HepG2 (cell line): ENCODE data around the gene SAPCD1. TPM values are rescaled to one million over a fixed set of nuclear protein-coding genes. Genes with fewer than 3 reads are reported as not detected.

Experiments
- ATAC-seq: fragments of 200-7000 bp; cut with Tn5 transposase; 3 replicates; pipeline ENCODE4 v1.9.1; 2020; ENCODE audit warnings: mild to moderate bottlenecking, moderate library complexity
- BruUV-seq: library from RNA; stranded (reverse); fragments of 400-500 nt; replicated peaks from 2 replicates; lab custom pipeline; 2021; lab: Mats Ljungman, UMichigan
- CTCF ChIA-PET: fragments of 300-600 bp; formaldehyde crosslinking; extraction: SDS; loops from one replicate; lab custom pipeline; 2021; ENCODE audit warnings: low total read pairs, inconsistent platforms, low intra/inter-chr PET ratio; lab: Yijun Ruan, JAX
- POLR2A ChIA-PET: fragments of 350-600 bp; sonication (Branson Sonifier 250); formaldehyde crosslinking; loops from one replicate; lab custom pipeline; 2020; ENCODE audit warnings: antibody characterized with exemption, inconsistent platforms; lab: Yijun Ruan, JAX
- DNase-seq: peaks from one replicate; pipeline ENCODE4 v3.0.0-alpha.2; 2015; ENCODE audit warnings: low spot score
- FAIRE-seq: peaks from 3 replicates; lab custom pipeline; 2011; peaks lifted over from hg19 to GRCh38; lab: Jason Lieb, UNC
- H2AFZ ChIP-seq: one replicate; pipeline ENCODE4 v1.6.1; 2011; ENCODE audit warnings: low read length, inconsistent platforms
- H3K27ac ChIP-seq: fragments of 300-600 bp; 3 replicates; pipeline ENCODE4 v1.8.0; 2011; ENCODE audit warnings: mixed run types, mild to moderate bottlenecking, mixed read lengths, low read length, inconsistent platforms; ENCODE audit not compliant: insufficient read depth; ENCODE audit errors: extremely low read length
- H3K27me3 ChIP-seq, 2 experiments: fragments of 200-600 bp in 1 of 2; 2 replicates in 1 of 2; 3 replicates in 1 of 2; pipeline versions ENCODE4 v1.6.0 to v1.8.0; 2011; ENCODE audit warnings: low read length in 2 of 2, mild to moderate bottlenecking in 2 of 2, moderate library complexity in 2 of 2, inconsistent platforms in 1 of 2; ENCODE audit not compliant: insufficient read depth in 2 of 2, control insufficient read depth in 1 of 2
- H3K36me3 ChIP-seq, 2 experiments: fragments of 200-600 bp in 1 of 2; replicated peaks in 1 of 2; 2 replicates in 1 of 2; 3 replicates in 1 of 2; pipeline versions ENCODE4 v1.5.1 to v1.8.0; 2011; ENCODE audit warnings: low read length in 2 of 2, inconsistent platforms in 1 of 2; ENCODE audit not compliant: insufficient read depth in 2 of 2, control insufficient read depth in 1 of 2
- H3K4me1 ChIP-seq: 2 replicates; pipeline ENCODE4 v1.5.1; 2012; ENCODE audit warnings: low read length, inconsistent platforms; ENCODE audit not compliant: insufficient read depth
- H3K4me2 ChIP-seq: 2 replicates; pipeline ENCODE4 v1.6.0; 2011; ENCODE audit warnings: low read depth, low read length, inconsistent platforms
- H3K4me3 ChIP-seq, 3 experiments: fragments of 200-600 bp in 1 of 3; sonication (generic), shearing (Covaris generic) in 1 of 3; replicated peaks in 1 of 3; 2 replicates each; pipeline ENCODE4 v1.5.1; 2011 to 2016; ENCODE audit warnings: low read length in 3 of 3, inconsistent platforms in 2 of 3, low read depth in 2 of 3, mild to moderate bottlenecking in 2 of 3, control low read depth in 1 of 3, mixed read lengths in 1 of 3; ENCODE audit not compliant: insufficient read depth in 1 of 3
- H3K79me2 ChIP-seq: one replicate; pipeline ENCODE4 v1.6.1; 2011; ENCODE audit warnings: low read length, inconsistent platforms; ENCODE audit not compliant: insufficient read depth
- H3K9ac ChIP-seq: 2 replicates; pipeline ENCODE4 v1.6.0; 2011; ENCODE audit warnings: mild to moderate bottlenecking, low read depth, low read length, inconsistent platforms; ENCODE audit not compliant: insufficient read depth
- H3K9me3 ChIP-seq: 2 replicates; pipeline ENCODE4 v1.5.1; 2012; ENCODE audit warnings: mild to moderate bottlenecking, low read length
- H4K20me1 ChIP-seq: 2 replicates; pipeline ENCODE4 v1.6.0; 2011; ENCODE audit warnings: inconsistent platforms, mild to moderate bottlenecking, low read length, moderate library complexity; ENCODE audit not compliant: insufficient read depth
- HNRNPLL ChIP-seq: fragments of 200-400 bp; formaldehyde crosslinking; IDR thresholded peaks from 2 replicates; pipeline ENCODE4 v1.6.1; 2017; ENCODE audit warnings: mild to moderate bottlenecking, low read depth, low read length; ENCODE audit not compliant: poor library complexity, severe bottlenecking
- RFXAP ChIP-seq: sonication (generic); formaldehyde crosslinking; IDR thresholded peaks from 2 replicates; pipeline ENCODE4 v1.4.0; 2020; ENCODE audit warnings: missing genetic modification reagents, borderline replicate concordance
- ZFP37 ChIP-seq: sonication (generic); formaldehyde crosslinking; IDR thresholded peaks from 2 replicates; pipeline ENCODE4 v1.4.0; 2020; ENCODE audit warnings: missing genetic modification reagents, borderline replicate concordance
- ZNF660 ChIP-seq: sonication (generic); formaldehyde crosslinking; IDR thresholded peaks from 2 replicates; pipeline ENCODE4 v1.5.1; 2020; ENCODE audit warnings: mild to moderate bottlenecking, low read depth, missing genetic modification reagents, borderline replicate concordance
- WGBS: methylation state at CpG from one replicate; pipeline ENCODE4 v1.1.6; 2017; ENCODE audit warnings: low lambda C conversion rate; 5-methylcytosine and 5-hydroxymethylcytosine counted together
- in situ Hi-C: cut with HindIII; loops from 2 replicates; pipeline ENCODE4 v1.10.0; 2017; ENCODE audit warnings: low pct_unique_long_range_greater_than_20kb; ENCODE audit not compliant: extremely low pct_ligation_motif_present
- intact Hi-C: fragments of 100-400 bp; cut with micrococcal nuclease; formaldehyde crosslinking; loops from one replicate; pipeline ENCODE4 v1.10.0; 2022; ENCODE audit not compliant: unreplicated experiment
- polyA plus RNA-seq, 8 experiments: library from polyadenylated mRNA; depleted of rRNA in 3 of 8; stranded (reverse) in 7 of 8; unstranded in 1 of 8; fragments of >200 nt; fragmentation: Illumina TruSeq in 4 of 8; extraction: Trizol in 4 of 8; gene quantifications; 2 replicates each; pipeline versions ENCODE4 v1.2.1 to v1.2.3, GENCODE V29; 2011 to 2016; ENCODE audit warnings: low read depth in 4 of 8, missing spikeins in 1 of 8, mixed read lengths in 1 of 8; ENCODE audit not compliant: insufficient read depth in 1 of 8
- total RNA-seq, 5 experiments: library from RNA; depleted of rRNA; stranded (reverse); fragments of >200 nt; fragmentation: Illumina TruSeq; extraction: Trizol; gene quantifications; 2 replicates each; pipeline ENCODE4 v1.2.3, GENCODE V29; 2016; ENCODE audit warnings: low read depth in 1 of 5
- TF ChIP-seq, protein P1 (sequence below): sonication (generic); formaldehyde crosslinking; IDR thresholded peaks from 2 replicates; pipeline ENCODE4 v1.5.0; 2020; ENCODE audit warnings: mild to moderate bottlenecking, missing genetic modification reagents
- TF ChIP-seq, protein P2 (sequence below): sonication (generic); formaldehyde crosslinking; IDR thresholded peaks from 2 replicates; pipeline ENCODE4 v1.4.0; 2020; ENCODE audit warnings: mild to moderate bottlenecking, missing genetic modification reagents
- TF ChIP-seq, protein P3 (sequence below): sonication (generic); formaldehyde crosslinking; conservative IDR thresholded peaks from 2 replicates; pipeline ENCODE4 v1.8.0; 2022; ENCODE audit warnings: missing genetic modification reagents
- TF ChIP-seq, protein P4 (sequence below): IDR thresholded peaks from 2 replicates; pipeline ENCODE4 v1.4.0; 2020; ENCODE audit warnings: mild to moderate bottlenecking, missing genetic modification reagents

SAPCD1 gene
- total and polyA plus RNA-seq, 2 of the 13 experiments (the other 11 are each of a cell fraction or from before 2014, with no cell fraction given), result 2.5 to 3.9 TPM

DNA sequence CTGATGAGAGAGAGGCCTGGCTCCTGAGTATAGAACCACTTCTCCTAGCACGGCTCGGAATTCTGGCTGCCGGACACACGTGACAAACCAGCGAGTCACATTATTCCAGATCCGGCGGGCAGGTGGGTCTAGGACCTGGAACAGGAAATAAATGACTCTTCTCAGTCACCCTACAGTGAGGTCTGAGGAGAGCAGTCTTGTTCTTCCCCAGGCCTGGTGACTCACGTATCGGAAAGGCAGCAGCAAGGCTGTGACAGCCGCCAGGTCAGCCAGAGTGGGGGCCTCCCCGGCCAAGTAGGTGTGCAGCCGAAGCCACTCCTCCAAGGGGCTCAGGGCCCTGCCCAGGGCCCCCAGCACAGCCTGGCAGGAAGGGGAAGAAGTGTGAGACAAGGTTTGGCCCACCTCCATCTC is 30.3 kb downstream of the SAPCD1 start:
- CTCF ChIA-PET, result interaction anchor here (2.6 kb wide), 1 partner anchor 38 kb away, joined by 10 read pairs; no protein-coding TSS in a partner anchor
- H2AFZ ChIP-seq, result no peak overlapping the region
- no TSS peak for BruUV-seq
- ATAC-seq, result no peak
- no peak overlapping the region for H3K9ac ChIP-seq
- H3K36me3 ChIP-seq, result peaks cover 9 to 30% of the 10 kb centered on the region in 2 experiments
- 97% methylated on average over 11 of the region's 12 CpGs for WGBS
- in situ Hi-C loops, result no loop called here
- no peak overlapping the region for H3K4me3 ChIP-seq
- TF ChIP-seq HNRNPLL (no peak), RFXAP (no peak), ZNF660 (CRISPR knock-in tag) (no peak), ZFP37 (CRISPR knock-in tag) (no peak)
- TF ChIP-seq, protein P1, sequence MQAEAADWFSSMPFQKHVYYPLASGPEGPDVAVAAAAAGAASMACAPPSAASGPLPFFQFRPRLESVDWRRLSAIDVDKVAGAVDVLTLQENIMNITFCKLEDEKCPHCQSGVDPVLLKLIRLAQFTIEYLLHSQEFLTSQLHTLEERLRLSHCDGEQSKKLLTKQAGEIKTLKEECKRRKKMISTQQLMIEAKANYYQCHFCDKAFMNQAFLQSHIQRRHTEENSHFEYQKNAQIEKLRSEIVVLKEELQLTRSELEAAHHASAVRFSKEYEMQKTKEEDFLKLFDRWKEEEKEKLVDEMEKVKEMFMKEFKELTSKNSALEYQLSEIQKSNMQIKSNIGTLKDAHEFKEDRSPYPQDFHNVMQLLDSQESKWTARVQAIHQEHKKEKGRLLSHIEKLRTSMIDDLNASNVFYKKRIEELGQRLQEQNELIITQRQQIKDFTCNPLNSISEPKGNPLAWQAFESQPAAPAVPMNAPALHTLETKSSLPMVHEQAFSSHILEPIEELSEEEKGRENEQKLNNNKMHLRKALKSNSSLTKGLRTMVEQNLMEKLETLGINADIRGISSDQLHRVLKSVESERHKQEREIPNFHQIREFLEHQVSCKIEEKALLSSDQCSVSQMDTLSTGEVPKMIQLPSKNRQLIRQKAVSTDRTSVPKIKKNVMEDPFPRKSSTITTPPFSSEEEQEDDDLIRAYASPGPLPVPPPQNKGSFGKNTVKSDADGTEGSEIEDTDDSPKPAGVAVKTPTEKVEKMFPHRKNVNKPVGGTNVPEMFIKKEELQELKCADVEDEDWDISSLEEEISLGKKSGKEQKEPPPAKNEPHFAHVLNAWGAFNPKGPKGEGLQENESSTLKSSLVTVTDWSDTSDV, result no peak
- TF ChIP-seq, protein P2, sequence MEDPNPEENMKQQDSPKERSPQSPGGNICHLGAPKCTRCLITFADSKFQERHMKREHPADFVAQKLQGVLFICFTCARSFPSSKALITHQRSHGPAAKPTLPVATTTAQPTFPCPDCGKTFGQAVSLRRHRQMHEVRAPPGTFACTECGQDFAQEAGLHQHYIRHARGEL (CRISPR knock-in tag), result no peak
- TF ChIP-seq, protein P3, sequence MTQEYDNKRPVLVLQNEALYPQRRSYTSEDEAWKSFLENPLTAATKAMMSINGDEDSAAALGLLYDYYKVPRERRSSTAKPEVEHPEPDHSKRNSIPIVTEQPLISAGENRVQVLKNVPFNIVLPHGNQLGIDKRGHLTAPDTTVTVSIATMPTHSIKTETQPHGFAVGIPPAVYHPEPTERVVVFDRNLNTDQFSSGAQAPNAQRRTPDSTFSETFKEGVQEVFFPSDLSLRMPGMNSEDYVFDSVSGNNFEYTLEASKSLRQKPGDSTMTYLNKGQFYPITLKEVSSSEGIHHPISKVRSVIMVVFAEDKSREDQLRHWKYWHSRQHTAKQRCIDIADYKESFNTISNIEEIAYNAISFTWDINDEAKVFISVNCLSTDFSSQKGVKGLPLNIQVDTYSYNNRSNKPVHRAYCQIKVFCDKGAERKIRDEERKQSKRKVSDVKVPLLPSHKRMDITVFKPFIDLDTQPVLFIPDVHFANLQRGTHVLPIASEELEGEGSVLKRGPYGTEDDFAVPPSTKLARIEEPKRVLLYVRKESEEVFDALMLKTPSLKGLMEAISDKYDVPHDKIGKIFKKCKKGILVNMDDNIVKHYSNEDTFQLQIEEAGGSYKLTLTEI (CRISPR knock-in tag), result no peak
- TF ChIP-seq, protein P4, sequence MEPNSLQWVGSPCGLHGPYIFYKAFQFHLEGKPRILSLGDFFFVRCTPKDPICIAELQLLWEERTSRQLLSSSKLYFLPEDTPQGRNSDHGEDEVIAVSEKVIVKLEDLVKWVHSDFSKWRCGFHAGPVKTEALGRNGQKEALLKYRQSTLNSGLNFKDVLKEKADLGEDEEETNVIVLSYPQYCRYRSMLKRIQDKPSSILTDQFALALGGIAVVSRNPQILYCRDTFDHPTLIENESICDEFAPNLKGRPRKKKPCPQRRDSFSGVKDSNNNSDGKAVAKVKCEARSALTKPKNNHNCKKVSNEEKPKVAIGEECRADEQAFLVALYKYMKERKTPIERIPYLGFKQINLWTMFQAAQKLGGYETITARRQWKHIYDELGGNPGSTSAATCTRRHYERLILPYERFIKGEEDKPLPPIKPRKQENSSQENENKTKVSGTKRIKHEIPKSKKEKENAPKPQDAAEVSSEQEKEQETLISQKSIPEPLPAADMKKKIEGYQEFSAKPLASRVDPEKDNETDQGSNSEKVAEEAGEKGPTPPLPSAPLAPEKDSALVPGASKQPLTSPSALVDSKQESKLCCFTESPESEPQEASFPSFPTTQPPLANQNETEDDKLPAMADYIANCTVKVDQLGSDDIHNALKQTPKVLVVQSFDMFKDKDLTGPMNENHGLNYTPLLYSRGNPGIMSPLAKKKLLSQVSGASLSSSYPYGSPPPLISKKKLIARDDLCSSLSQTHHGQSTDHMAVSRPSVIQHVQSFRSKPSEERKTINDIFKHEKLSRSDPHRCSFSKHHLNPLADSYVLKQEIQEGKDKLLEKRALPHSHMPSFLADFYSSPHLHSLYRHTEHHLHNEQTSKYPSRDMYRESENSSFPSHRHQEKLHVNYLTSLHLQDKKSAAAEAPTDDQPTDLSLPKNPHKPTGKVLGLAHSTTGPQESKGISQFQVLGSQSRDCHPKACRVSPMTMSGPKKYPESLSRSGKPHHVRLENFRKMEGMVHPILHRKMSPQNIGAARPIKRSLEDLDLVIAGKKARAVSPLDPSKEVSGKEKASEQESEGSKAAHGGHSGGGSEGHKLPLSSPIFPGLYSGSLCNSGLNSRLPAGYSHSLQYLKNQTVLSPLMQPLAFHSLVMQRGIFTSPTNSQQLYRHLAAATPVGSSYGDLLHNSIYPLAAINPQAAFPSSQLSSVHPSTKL (CRISPR knock-in tag), result no peak
- POLR2A ChIA-PET, result interaction anchor here (2.0 to 3.6 kb wide), 4 partner anchors 22 to 56 kb away, joined by 5 to 40 read pairs (median 9); partner anchors contain the start of genes CLIC1, HSPA1A, HSPA1B and HSPA1L
- no peak overlapping the region for H3K4me2 ChIP-seq
- no peaks in the 10 kb centered on the region for H3K9me3 ChIP-seq
- H3K4me1 ChIP-seq, result peaks cover 25% of the 10 kb centered on the region
- H4K20me1 ChIP-seq, result no peaks in the 10 kb centered on the region
- intact Hi-C loops, result no loop called here
- no peak overlapping the region for H3K27ac ChIP-seq
- FAIRE-seq, result no peak
- H3K79me2 ChIP-seq, result peaks cover 22% of the 10 kb centered on the region
- H3K27me3 ChIP-seq, result no peaks in the 10 kb centered on the region; a peak in 1 of 5 replicates
- no peak for DNase-seq
